H1 (cell line): ENCODE results near the gene FNDC11. TPM values are rescaled to one million over a fixed set of nuclear protein-coding genes. Genes with fewer than 3 reads are reported as not detected.

Source experiments
- ASH2L ChIP-seq: fragments of 200-600, 300-600 bp; sonication (generic); IDR thresholded peaks from one replicate; pipeline ENCODE4 v1.7.1; 2017; ENCODE audit warnings: low read length
- BCL11A ChIP-seq, 2 experiments: IDR thresholded peaks; one replicate each; pipeline ENCODE4 v1.6.1; 2011; ENCODE audit warnings: low read depth in 2 of 2, low read length in 2 of 2, mild to moderate bottlenecking in 2 of 2
- BRCA1 ChIP-seq: IDR thresholded peaks from 2 replicates; pipeline ENCODE4 v1.6.1; 2012; ENCODE audit warnings: low read depth, low read length, improper control_type of control experiment
- HDAC2 ChIP-seq, 2 experiments: fragments of 300-600 bp in 1 of 2; sonication (generic) in 1 of 2; IDR thresholded peaks; 2 replicates each; pipeline ENCODE4 v1.6.1; 2011 to 2012; ENCODE audit warnings: low read depth in 2 of 2, low read length in 2 of 2, mild to moderate bottlenecking in 2 of 2, moderate library complexity in 2 of 2, borderline replicate concordance in 1 of 2, inconsistent platforms in 1 of 2
- JUN ChIP-seq: IDR thresholded peaks from 2 replicates; pipeline ENCODE4 v1.6.1; 2011; ENCODE audit warnings: low read depth, mild to moderate bottlenecking, improper control_type of control experiment, low read length
- KDM1A ChIP-seq: fragments of 200-600, 300-600 bp; sonication (generic); IDR thresholded peaks from 2 replicates; pipeline ENCODE4 v1.7.1; 2016; ENCODE audit warnings: mild to moderate bottlenecking, low read length, borderline replicate concordance
- KDM4A ChIP-seq: IDR thresholded peaks from one replicate; pipeline ENCODE4 v1.7.1; 2012; ENCODE audit warnings: low read depth, mild to moderate bottlenecking, moderate library complexity, low read length, inconsistent platforms; ENCODE audit not compliant: severe bottlenecking
- MAFK ChIP-seq: IDR thresholded peaks from 2 replicates; pipeline ENCODE4 v1.6.1; 2012; ENCODE audit warnings: low read depth, mild to moderate bottlenecking, improper control_type of control experiment, low read length
- NANOG ChIP-seq: IDR thresholded peaks from 2 replicates; pipeline ENCODE4 v1.6.1; 2011; ENCODE audit warnings: low read length, low read depth, mild to moderate bottlenecking, inconsistent platforms; ENCODE audit not compliant: insufficient read depth, poor library complexity, severe bottlenecking
- RXRA ChIP-seq: IDR thresholded peaks from 2 replicates; pipeline ENCODE4 v1.6.1; 2011; ENCODE audit warnings: low read depth, mild to moderate bottlenecking, low read length, moderate library complexity; ENCODE audit not compliant: insufficient read depth
- SIN3A ChIP-seq, 2 experiments: IDR thresholded peaks in 1 of 2; conservative IDR thresholded peaks in 1 of 2; 2 replicates each; pipeline ENCODE4 v1.6.1; 2011 to 2012; ENCODE audit warnings: low read length in 2 of 2, improper control_type of control experiment in 1 of 2, low read depth in 1 of 2, mild to moderate bottlenecking in 1 of 2
- polyA plus RNA-seq, 7 experiments: library from polyadenylated mRNA; depleted of rRNA in 3 of 7; stranded (reverse) in 5 of 7; unstranded in 2 of 7; fragments of >200 nt in 5 of 7; fragments of 200-250 nt in 2 of 7; gene quantifications; 1 replicate in 5 of 7; 2 replicates in 1 of 7; 4 replicates in 1 of 7; pipeline versions ENCODE4 v1.2.1 to v1.2.3, GENCODE V29; 2011 to 2013; ENCODE audit warnings: missing spikeins in 2 of 7, mixed read lengths in 2 of 7
- total RNA-seq: library from RNA; stranded (reverse); fragmentation: NEBNext Ultra II Directional; extraction: Animal tissue kit (Norgen Biotek cat#: 25700); gene quantifications from 2 replicates; pipeline ENCODE4 v1.2.1, GENCODE V29; 2021

FNDC11 gene
- total and polyA plus RNA-seq, 2 of the 8 experiments (the other 6 are each of a cell fraction or from before 2014, with no cell fraction given): 2.6 to 8.8 TPM

DNA sequence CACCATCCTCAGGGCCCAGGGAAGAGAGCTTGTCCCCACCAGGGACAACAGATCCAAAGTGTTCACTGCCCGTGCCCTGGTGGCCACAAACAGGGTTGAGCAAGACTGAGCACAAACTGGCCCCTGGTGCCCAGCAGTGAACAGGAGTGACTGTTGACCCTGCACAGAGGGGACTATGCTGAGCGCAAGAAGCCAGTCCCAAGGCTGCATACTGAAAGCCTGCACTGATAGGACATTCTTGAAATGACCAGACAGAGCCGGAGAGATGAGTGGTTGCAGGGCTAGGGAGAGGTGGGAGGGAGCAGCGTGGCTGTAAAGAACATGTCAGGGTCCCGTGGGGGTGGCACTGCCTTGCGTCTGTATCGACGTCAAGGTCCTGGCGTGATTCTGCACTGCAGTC is 2.9 kb upstream of the FNDC11 start (continued):
- TF ChIP-seq NANOG (no peak), KDM1A (no peak), MAFK (no peak), RXRA (no peak), SIN3A (conservative IDR thresholded peaks at IDR 0.05 in 1 of 2, IDR thresholded peaks at IDR 0.05 in 1 of 2; ENCODE audit: low read depth in 1 of 2, low read length in 2 of 2) (no peak), KDM4A (no peak), ASH2L (no peak), BRCA1 (no peak), HDAC2 (IDR thresholded peaks at IDR 0.05; ENCODE audit: borderline replicate concordance in 1 of 2, low read depth in 2 of 2, low read length in 2 of 2) (no peak), BCL11A (IDR thresholded peaks at IDR 0.05; ENCODE audit: low read depth in 2 of 2, low read length in 2 of 2) (no peak), JUN (no peak)
